ENCODE data around the gene F7.
"Not testable (repeated sequence)": the region's sequence is repeated elsewhere in the genome, so short reads cannot be mapped to it uniquely, and the experiment has no call there.

The F7 gene

DNA sequence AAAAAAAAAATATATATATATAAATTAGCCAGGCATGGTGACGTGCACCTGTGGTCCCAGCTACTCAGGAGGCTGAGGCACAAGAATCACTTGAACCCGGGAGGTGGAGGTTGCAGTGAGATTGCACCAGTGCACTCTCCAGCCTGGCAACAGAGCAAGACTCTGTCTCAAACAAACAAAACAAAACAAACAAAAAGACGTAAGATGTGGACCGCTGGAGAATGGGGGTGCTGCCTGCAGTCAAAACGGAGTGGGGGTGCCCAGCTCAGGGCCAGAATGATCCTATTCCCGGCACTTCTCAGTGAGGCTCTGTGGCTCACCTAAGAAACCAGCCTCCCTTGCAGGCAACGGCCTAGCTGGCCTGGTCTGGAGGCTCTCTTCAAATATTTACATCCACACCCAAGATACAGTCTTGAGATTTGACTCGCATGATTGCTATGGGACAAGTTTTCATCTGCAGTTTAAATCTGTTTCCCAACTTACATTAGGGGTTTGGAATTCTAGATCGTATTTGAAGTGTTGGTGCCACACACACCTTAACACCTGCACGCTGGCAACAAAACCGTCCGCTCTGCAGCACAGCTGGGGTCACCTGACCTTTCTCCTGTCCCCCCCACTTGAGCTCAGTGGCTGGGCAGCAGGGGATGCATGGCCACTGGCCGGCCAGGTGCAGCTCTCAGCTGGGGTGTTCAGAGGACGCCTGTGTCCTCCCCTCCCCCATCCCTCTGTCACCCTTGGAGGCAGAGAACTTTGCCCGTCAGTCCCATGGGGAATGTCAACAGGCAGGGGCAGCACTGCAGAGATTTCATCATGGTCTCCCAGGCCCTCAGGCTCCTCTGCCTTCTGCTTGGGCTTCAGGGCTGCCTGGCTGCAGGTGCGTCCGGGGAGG is at the start of gene F7:
TSS of gene F7 (plus strand) at position 760 of the 889 bp plus-strand sequence. CDS start at position 811, 51 bp downstream.
- no peak for DNase-seq

GRCh38 chr13:113057084-113057483 is 48.5 kb upstream of the F7 start:
- DNase-seq, result no peak

DNA sequence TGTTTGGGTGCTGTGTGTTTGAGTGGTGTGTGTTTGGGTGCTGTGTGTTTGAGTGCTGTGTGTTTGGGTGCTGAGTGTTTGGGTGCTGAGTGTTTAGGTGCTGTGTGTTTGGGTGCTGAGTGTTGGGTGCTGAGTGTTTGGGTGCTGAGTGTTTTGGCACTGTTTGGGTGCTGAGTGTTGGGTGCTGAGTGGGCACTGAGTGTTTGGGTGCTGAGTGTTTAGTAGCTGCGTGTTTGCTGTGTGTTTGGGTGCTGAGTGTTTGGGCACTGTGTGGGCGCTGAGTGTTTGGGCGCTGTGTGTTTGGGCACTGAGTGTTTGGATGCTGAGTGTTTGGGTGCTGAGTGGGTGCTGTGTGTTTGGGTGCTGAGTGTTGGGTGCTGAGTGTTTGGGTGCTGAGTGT is 48.0 kb upstream of the F7 start:
- not testable (repeated sequence) for DNase-seq

GRCh38 chr13:113058129-113058987 is 47.2 kb upstream of the F7 start:
- no peak for DNase-seq

GRCh38 chr13:113058988-113059850 is 46.4 kb upstream of the F7 start:
- no peak for DNase-seq

DNA sequence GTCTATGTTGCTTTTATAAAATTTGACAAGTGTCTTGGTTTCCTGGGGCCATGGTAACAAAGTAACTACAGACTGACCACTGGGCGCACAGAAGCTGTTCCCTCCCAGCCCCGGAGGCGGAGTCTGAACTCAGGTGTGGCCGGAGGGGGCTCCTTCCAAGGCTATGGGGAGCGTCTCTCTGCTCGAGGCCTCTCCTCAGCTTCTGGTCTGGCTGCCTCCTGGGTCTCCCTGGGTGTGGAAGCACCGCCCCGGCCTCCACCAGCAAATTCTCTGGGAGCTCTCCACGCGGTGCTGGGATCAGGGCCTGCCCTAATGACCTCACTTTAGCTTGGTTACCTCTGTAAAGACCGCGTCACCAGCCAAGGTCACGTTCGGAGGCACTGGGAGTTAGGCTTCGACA is 45.7 kb upstream of the F7 start:
- DNase-seq, result no peak

GRCh38 chr13:113060557-113061270 is 44.9 kb upstream of the F7 start:
- DNase-seq, result no peak

DNA sequence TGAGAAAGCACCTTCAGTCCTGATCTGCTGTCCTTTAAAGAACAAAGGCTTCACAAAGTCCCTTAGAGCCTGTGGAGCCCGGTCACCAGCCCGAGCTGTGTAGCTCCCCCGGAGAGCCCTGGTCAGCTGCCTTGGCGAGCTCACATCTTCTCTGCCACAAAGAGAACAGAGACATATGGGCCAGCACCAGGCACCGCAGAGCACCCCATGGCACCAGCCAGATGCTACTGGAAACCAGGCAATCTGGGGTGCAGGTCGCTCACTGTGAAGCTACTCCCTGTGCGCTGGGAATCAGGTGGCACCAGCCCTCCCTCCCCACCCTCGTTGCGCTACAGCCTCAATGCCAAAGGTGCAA is 44.3 kb upstream of the F7 start:
- no peak for DNase-seq

DNA sequence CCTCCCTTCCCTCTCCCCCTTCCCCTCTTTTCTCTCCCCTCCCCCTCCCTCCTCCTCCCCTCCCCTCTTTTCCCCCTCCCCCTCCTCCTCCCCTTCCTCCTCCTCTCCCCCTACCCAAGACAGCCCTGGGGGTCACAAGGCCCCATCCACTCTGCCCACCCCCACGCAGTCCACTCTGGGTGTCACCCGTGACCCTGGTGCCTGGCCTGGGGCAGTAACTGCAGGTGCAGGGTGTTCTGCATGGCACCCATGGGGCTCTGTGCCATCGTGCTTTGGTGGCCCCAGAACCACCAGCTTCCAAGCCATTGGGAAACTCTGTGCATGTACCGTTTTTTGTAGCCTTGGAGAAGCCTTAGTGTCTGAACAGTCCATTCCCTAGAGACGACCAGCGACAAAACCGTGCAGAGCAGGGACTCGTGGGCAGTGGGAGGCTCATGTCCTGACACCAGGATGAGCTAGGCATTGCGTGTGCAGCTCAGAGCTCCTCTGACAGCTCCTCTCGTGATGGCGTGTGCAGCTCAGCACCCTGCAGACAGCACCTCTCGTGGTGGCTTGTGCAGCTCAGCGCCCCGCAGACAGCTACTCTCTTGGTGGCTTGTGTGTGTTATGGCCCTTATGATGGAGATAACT is 43.7 kb upstream of the F7 start:
- no peak for DNase-seq

DNA sequence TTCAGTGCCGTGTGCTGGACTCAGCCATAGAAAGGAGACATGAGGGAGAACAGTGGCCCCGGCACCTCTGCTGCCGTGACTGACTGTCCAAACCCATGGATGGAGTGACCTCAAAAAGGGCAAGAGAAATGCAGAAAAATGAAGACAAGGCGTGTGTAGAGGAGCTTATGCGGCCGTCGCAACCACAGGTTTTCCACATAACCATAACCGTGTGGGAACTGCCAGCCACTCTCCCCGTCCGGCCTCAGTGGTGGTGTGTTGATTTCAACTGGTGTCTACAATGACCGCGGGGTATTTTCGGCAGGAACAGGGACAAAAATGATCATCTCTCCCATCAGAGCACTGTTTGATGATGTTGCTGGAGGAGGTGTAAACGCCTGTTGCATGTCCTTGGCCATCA is 42.9 kb upstream of the F7 start:
- DNase-seq, result no peak

DNA sequence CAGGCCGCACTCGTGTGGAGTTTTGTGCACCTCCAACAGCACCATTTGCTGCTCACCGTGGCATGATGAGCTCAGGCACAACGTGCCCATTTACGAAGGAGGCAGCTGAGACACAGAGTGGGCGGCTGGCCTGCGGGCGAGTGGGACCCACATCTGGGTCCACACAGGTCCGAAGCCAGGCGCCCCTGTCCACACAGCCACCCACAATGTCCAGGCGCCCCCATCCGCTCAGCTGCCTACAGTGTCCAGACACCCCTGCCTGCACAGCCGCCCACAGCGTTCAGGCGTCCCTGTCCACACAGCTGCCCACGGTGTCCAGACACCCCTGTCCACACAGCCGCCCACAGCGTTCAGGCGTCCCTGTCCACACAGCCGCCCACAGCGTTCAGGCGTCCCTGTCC is 42.5 kb upstream of the F7 start:
- DNase-seq, result no peak

- DNase-seq, result no peak
Observed at GRCh38 chr13:113064000-113064533, 41.5 kb upstream of the F7 start.

GRCh38 chr13:113064534-113065405 is 40.8 kb upstream of the F7 start:
- DNase-seq, result no peak

GRCh38 chr13:113065406-113066141 is 40.0 kb upstream of the F7 start:
- no peak for DNase-seq

DNA sequence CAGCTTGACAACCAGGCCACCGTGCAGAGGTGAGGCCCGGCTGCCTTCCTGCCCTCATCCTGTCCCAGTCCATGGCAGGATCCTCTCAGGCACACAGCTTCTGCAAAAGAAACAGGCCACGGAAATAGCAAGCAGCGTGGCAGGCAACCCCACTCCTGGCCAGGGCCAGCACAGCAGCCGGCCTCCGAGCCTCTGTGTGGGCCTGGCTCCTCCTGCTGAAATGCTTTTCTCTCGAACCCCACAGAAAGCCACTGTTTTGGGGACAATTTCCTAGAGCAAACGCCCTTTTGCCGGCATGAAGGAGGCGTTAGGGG is 39.5 kb upstream of the F7 start:
- no peak for DNase-seq

GRCh38 chr13:113066746-113067145 is 38.8 kb upstream of the F7 start:
- DNase-seq, result no peak

GRCh38 chr13:113069861-113070805 is 35.5 kb upstream of the F7 start:
- DNase-seq, result no peak

DNA sequence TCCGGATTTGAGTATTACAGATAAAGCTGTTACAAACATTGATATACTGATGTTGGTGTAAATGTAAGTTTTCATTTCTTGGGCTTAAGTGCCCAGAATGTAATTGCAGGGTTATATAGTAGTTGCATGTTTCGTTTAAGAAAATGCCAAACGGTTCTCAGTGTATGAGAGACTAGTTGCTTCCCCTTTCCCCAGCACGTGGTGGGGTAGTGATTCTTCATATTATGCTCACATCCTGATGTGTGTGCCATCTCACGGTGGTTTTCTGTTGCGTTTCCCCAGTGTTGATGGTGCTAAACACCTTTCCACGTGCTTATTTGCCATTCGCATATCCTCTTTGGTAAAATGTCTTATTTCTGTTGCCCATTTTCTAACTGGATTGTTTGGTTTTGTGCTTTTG is 34.7 kb upstream of the F7 start:
- DNase-seq, result no peak

DNA sequence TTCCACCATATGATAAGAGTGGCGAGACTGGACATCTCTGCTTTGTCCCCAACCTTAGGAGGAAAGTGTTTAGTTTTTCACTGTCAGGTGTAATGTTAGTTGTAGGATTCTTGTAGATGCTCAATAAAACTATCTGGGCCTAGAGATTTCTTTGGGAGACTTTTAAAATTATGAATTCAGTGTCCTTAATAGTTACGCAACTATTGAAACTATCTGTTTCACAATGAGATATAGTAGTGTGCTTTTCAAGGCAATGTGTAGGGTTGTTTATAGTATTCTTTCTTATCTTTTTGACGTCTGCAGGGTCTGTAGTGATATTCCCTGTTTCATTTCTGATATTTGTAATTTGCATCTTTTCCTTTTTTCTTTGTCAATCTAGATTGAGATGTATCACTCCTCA is 33.2 kb upstream of the F7 start:
- DNase-seq, result no peak

Measured in NCI-H2029 treated with DMSO at 0.1 percent for 48 hours (cell line).